ENCODE results near the gene ZBTB7C.
A peak's percentile ranks its signal among the peaks of the same experiment; 100 is the strongest.

Gene ZBTB7C

GRCh38 chr18:48028081-48028480, 381.1 kb downstream of the ZBTB7C start:
- no peak for DNase-seq

GRCh38 chr18:48027401-48027963, 381.7 kb downstream of the ZBTB7C start:
- DNase-seq, result no peak

GRCh38 chr18:48026216-48026615, 383.0 kb downstream of the ZBTB7C start:
- DNase-seq, result no peak

GRCh38 chr18:48024881-48025660, 384.1 kb downstream of the ZBTB7C start:
- DNase-seq, result no peak

GRCh38 chr18:48024009-48024512, 385.1 kb downstream of the ZBTB7C start:
- no peak for DNase-seq

GRCh38 chr18:48023334-48024008, 385.7 kb downstream of the ZBTB7C start:
- peak; percentile 27 for DNase-seq

GRCh38 chr18:48022531-48023329, 386.5 kb downstream of the ZBTB7C start:
- peak; percentile 86 for DNase-seq

GRCh38 chr18:48022021-48022420, 387.2 kb downstream of the ZBTB7C start:
- DNase-seq, result no peak

- no peak for DNase-seq
These were observed 387.8 kb downstream of the ZBTB7C start for GRCh38 chr18:48021273-48021914.

GRCh38 chr18:48020337-48021250, 388.6 kb downstream of the ZBTB7C start:
- DNase-seq, result no peak

GRCh38 chr18:48019557-48020325, 389.4 kb downstream of the ZBTB7C start:
- no peak for DNase-seq

GRCh38 chr18:48018851-48019250, 390.3 kb downstream of the ZBTB7C start:
- DNase-seq, result no peak

- no peak for DNase-seq
These were observed 391.5 kb downstream of the ZBTB7C start for GRCh38 chr18:48017635-48018034.

- DNase-seq, result no peak
These were observed 396.0 kb downstream of the ZBTB7C start for GRCh38 chr18:48013162-48013561.

- no peak for DNase-seq
These were observed 397.2 kb downstream of the ZBTB7C start for GRCh38 chr18:48011926-48012465.

- DNase-seq, result no peak
These were observed 398.9 kb downstream of the ZBTB7C start for GRCh38 chr18:48010264-48010663.

GRCh38 chr18:48009116-48009745, 400.0 kb downstream of the ZBTB7C start:
- DNase-seq, result no peak

GRCh38 chr18:48007955-48008701, 401.1 kb downstream of the ZBTB7C start:
- DNase-seq, result peak; percentile 48

- no peak for DNase-seq
These were observed 401.8 kb downstream of the ZBTB7C start for GRCh38 chr18:48007381-48007780.
